KMS-11 (cell line): ENCODE data around the gene DENND2D.

Experiments used
- H2AFZ ChIP-seq: fragments of 200-600 bp; sonication (generic); 2 replicates; pipeline ENCODE4 v1.6.1; 2016; ENCODE audit warnings: antibody characterized with exemption, mixed run types, low read depth
- H3K27ac ChIP-seq: fragments of 200-600 bp; sonication (generic); 2 replicates; pipeline ENCODE4 v1.6.1; 2016; ENCODE audit warnings: mild to moderate bottlenecking, mixed run types
- H3K27me3 ChIP-seq: fragments of 200-600 bp; sonication (generic); 2 replicates; pipeline ENCODE4 v1.6.1; 2017; ENCODE audit warnings: mild to moderate bottlenecking, low read depth, mixed run types, moderate library complexity; ENCODE audit not compliant: insufficient read depth
- H3K36me3 ChIP-seq: fragments of 200-600 bp; sonication (generic); 2 replicates; pipeline ENCODE4 v1.6.1; 2017; ENCODE audit warnings: mild to moderate bottlenecking, mixed run types; ENCODE audit not compliant: insufficient read depth
- H3K4me1 ChIP-seq: fragments of 200-600 bp; sonication (generic); 2 replicates; pipeline ENCODE4 v1.6.1; 2016; ENCODE audit warnings: mild to moderate bottlenecking, low read depth, mixed run types; ENCODE audit not compliant: poor library complexity, severe bottlenecking
- H3K4me2 ChIP-seq: fragments of 200-600 bp; sonication (generic); 2 replicates; pipeline ENCODE4 v1.7.0; 2016; ENCODE audit warnings: mild to moderate bottlenecking, mixed run types
- H3K4me3 ChIP-seq: fragments of 200-600 bp; sonication (generic); IDR thresholded peaks from 2 replicates; pipeline ENCODE4 v1.6.1; 2017; ENCODE audit warnings: low read depth, low read length, mixed read lengths; ENCODE audit not compliant: insufficient read depth
- H3K79me2 ChIP-seq: fragments of 200-600 bp; sonication (generic); 2 replicates; pipeline ENCODE4 v1.6.1; 2016; ENCODE audit warnings: low read depth, mixed run types; ENCODE audit not compliant: insufficient read depth
- H3K9ac ChIP-seq: fragments of 200-600 bp; sonication (generic); 2 replicates; pipeline ENCODE4 v1.6.1; 2016; ENCODE audit warnings: mild to moderate bottlenecking, mixed run types
- H4K20me1 ChIP-seq: fragments of 200-600 bp; sonication (generic); 2 replicates; pipeline ENCODE4 v1.6.1; 2016; ENCODE audit warnings: mild to moderate bottlenecking, mixed run types; ENCODE audit not compliant: insufficient read depth
- CTCF ChIP-seq: fragments of 200-600 bp; sonication (generic); conservative IDR thresholded peaks from 2 replicates; pipeline ENCODE4 v1.6.1; 2017; ENCODE audit warnings: low read depth, mild to moderate bottlenecking, antibody characterized with exemption, low read length, moderate library complexity, mixed read lengths

DENND2D gene

GRCh38 chr1:111241797-111242196, 41.4 kb upstream of the DENND2D start:
- Histone ChIP-seq H3K4me3 (no peak overlapping the region), H3K4me1 (no peaks in the 10 kb centered on the region)

GRCh38 chr1:111238056-111238795, 37.8 kb upstream of the DENND2D start:
- H3K36me3 ChIP-seq: no peaks in the 10 kb centered on the region
- no peaks in the 10 kb centered on the region for H4K20me1 ChIP-seq
- no peak overlapping the region for H3K9ac ChIP-seq
- no peak for TF ChIP-seq CTCF
- H3K4me1 ChIP-seq: no peaks in the 10 kb centered on the region
- H3K27ac ChIP-seq: no peak overlapping the region
- H3K4me2 ChIP-seq: no peak overlapping the region
- no peak overlapping the region for H3K4me3 ChIP-seq
- no peaks in the 10 kb centered on the region for H3K79me2 ChIP-seq
- no peak overlapping the region for H2AFZ ChIP-seq
- H3K27me3 ChIP-seq: no peaks in the 10 kb centered on the region

More at GRCh38 chr1:111241797-111242196, 41.4 kb upstream of the DENND2D start:
- Histone ChIP-seq H3K9ac (no peak overlapping the region), H2AFZ (no peak overlapping the region), H3K27ac (no peak overlapping the region), H3K4me2 (no peak overlapping the region), H3K79me2 (no peaks in the 10 kb centered on the region), H4K20me1 (no peaks in the 10 kb centered on the region), H3K36me3 (no peaks in the 10 kb centered on the region), H3K27me3 (no peaks in the 10 kb centered on the region)
- no peak for TF ChIP-seq CTCF

DNA sequence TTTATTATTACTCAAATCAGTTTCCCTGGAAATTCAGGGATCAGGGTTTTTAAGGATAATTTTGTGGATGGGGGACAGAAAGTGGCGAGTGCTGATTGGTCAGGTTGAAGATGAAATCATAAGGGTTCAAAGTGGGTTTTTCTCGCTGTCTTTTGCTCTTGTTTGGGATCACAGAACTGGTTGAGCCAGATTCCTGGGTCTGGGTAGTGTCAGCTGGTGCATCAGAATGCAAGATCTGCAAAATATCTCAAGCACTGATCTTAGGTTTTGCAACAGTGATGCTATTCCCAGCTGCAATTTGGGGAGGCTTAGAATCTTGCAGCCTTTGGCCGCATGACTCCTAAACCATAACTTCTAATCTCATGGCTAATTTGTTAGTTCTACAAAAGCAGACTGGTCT, 36.4 kb upstream of the DENND2D start:
- Histone ChIP-seq H3K27ac (no peak overlapping the region), H3K9ac (no peak overlapping the region), H3K4me1 (no peaks in the 10 kb centered on the region), H3K4me2 (no peak overlapping the region), H4K20me1 (no peaks in the 10 kb centered on the region), H2AFZ (no peak overlapping the region), H3K79me2 (no peaks in the 10 kb centered on the region), H3K36me3 (no peaks in the 10 kb centered on the region), H3K27me3 (no peaks in the 10 kb centered on the region), H3K4me3 (no peak overlapping the region)
- no peak for TF ChIP-seq CTCF

DNA sequence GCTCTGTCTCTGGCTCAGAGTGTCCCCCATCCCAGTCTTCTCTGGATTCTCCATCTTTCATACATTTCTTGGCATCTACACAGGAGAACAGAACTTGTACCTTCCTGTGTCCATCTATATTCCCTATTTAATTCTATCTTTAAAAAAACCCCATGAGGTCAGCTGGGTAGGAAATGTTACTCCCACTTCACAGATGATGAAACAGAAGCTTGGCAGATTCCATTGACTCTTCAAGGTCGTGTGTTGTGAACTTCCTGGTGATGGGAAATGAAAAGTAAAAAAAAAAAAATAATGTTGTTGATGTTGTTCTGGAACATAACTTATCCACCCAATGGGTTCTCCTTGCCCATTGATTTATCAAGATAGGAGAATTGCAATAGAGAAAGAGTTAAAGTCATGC, 35.9 kb upstream of the DENND2D start:
- no peak overlapping the region for H3K27ac ChIP-seq
- TF ChIP-seq CTCF: no peak
- H3K4me2 ChIP-seq: no peak overlapping the region
- H3K4me3 ChIP-seq: no peak overlapping the region
- no peaks in the 10 kb centered on the region for H3K36me3 ChIP-seq
- no peaks in the 10 kb centered on the region for H3K4me1 ChIP-seq
- no peaks in the 10 kb centered on the region for H3K79me2 ChIP-seq
- no peak overlapping the region for H2AFZ ChIP-seq
- H4K20me1 ChIP-seq: no peaks in the 10 kb centered on the region
- no peak overlapping the region for H3K9ac ChIP-seq
- no peaks in the 10 kb centered on the region for H3K27me3 ChIP-seq
